GM21390 (cell line): ENCODE data around the gene COX15.
A peak's percentile ranks its signal among the peaks of the same experiment; 100 is the strongest.
"Not testable (repeated sequence)": the region's sequence is repeated elsewhere in the genome, so short reads cannot be mapped to it uniquely, and the experiment has no call there.

Experiments
- ATAC-seq: cut with Tn5 transposase; IDR thresholded peaks from one replicate; pipeline ENCODE4 v1.9.1; 2021; ENCODE audit not compliant: unreplicated experiment

COX15 gene

GRCh38 chr10:99742254-99742653, 10.3 kb upstream of the COX15 start:
- no peak for ATAC-seq

- ATAC-seq: no peak
Observed at GRCh38 chr10:99740933-99741559, 9.1 kb upstream of the COX15 start.

- ATAC-seq: no peak
Observed at GRCh38 chr10:99740260-99740659, 8.3 kb upstream of the COX15 start.

- ATAC-seq: not testable (repeated sequence)
Observed at GRCh38 chr10:99734111-99734510, 2.2 kb upstream of the COX15 start.

GRCh38 chr10:99733366-99733765, 1.4 kb upstream of the COX15 start:
- ATAC-seq: no peak

- ATAC-seq: peak; percentile 35
Observed at GRCh38 chr10:99731306-99732032, 458 bp downstream of the COX15 start.

- ATAC-seq: no peak
Observed at GRCh38 chr10:99730026-99730425, 1.9 kb downstream of the COX15 start.

- ATAC-seq: no peak
Observed at GRCh38 chr10:99720387-99720786, 11.5 kb downstream of the COX15 start.

GRCh38 chr10:99714446-99714845, 17.5 kb downstream of the COX15 start:
- no peak for ATAC-seq

- ATAC-seq: no peak
Observed at GRCh38 chr10:99711129-99711719, 20.7 kb downstream of the COX15 start.

GRCh38 chr10:99709480-99710229, 22.3 kb downstream of the COX15 start:
- ATAC-seq: peak; percentile 77

- no peak for ATAC-seq
Observed at GRCh38 chr10:99708428-99709012, 23.4 kb downstream of the COX15 start.

- ATAC-seq: no peak
Observed at GRCh38 chr10:99700649-99701048, 31.3 kb downstream of the COX15 start.

- ATAC-seq: no peak
Observed at GRCh38 chr10:99698504-99699080, 33.3 kb downstream of the COX15 start.

- ATAC-seq: no peak
Observed at GRCh38 chr10:99695761-99696160, 36.2 kb downstream of the COX15 start.

GRCh38 chr10:99693933-99694583, 37.9 kb downstream of the COX15 start:
- ATAC-seq: no peak

- no peak for ATAC-seq
Observed at GRCh38 chr10:99689461-99689860, 42.5 kb downstream of the COX15 start.

- peak; percentile 93 for ATAC-seq
Observed at GRCh38 chr10:99685597-99685967, 46.3 kb downstream of the COX15 start.

- no peak for ATAC-seq
Observed at GRCh38 chr10:99682752-99683151, 49.2 kb downstream of the COX15 start.
